WTC11 (cell line): ENCODE measurements around the gene PFKP.

ENCODE experiments used
- CTCF ChIP-seq: fragments of 200-600 bp; IDR thresholded peaks from 2 replicates; pipeline ENCODE4 v1.8.0; 2022; ENCODE audit warnings: antibody characterized with exemption
- MLX ChIP-seq: sonication (generic); formaldehyde crosslinking; IDR thresholded peaks from 2 replicates; pipeline ENCODE4 v1.8.1; 2023; ENCODE audit warnings: mild to moderate bottlenecking, missing genetic modification reagents, moderate library complexity
- ZNF121 ChIP-seq: sonication (generic); formaldehyde crosslinking; IDR thresholded peaks from 2 replicates; pipeline ENCODE4 v1.8.0; 2023; ENCODE audit warnings: missing genetic modification reagents

GRCh38 chr10:3059974-3060373, 7.4 kb upstream of the PFKP start:
- TF ChIP-seq CTCF (no peak), MLX (CRISPR knock-in tag) (no peak), ZNF121 (CRISPR knock-in tag) (no peak)
